GM21529 (cell line): Measurements from ENCODE around the gene WWC1.
A peak's percentile ranks its signal among the peaks of the same experiment; 100 is the strongest.

Source experiments
- ATAC-seq: cut with Tn5 transposase; IDR thresholded peaks from one replicate; pipeline ENCODE4 v1.9.1; 2021; ENCODE audit not compliant: unreplicated experiment

WWC1 gene

DNA sequence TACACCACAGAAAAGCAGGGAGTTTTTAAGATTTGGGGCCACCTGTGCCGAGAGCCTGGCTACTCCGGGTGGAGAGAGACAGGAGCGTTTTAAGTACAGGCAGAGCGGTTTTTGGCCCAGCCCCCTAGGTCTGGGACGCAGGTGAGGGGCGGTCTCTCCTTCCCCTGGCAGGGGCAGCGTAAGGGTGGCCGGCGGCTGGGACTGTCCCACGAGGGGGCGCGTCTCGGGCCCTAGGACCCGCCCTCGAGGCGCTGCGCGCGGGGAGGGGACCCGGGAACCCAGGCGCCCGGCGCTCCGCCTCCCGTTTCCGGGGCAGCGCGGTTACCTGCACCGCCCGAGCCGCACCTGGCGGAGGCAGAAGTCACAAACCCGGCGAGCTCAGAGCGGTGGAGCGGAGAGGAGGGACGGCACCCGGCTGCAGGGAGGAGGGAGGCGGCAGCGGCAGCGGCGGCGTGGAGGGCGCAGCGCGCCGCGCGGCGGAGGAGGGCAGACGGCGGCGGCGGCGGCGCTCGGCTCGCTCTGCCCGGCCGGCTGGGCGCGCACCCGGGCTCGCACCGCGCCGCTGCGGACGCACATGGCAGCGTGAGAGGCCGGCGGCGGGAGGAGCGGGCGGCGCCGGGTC, at the start of gene WWC1:
WWC1 (plus strand) TSS at position 304 of the 622 bp plus-strand sequence. CDS start 508 bp downstream, outside the sequence.
- ATAC-seq: peak; percentile 75

DNA sequence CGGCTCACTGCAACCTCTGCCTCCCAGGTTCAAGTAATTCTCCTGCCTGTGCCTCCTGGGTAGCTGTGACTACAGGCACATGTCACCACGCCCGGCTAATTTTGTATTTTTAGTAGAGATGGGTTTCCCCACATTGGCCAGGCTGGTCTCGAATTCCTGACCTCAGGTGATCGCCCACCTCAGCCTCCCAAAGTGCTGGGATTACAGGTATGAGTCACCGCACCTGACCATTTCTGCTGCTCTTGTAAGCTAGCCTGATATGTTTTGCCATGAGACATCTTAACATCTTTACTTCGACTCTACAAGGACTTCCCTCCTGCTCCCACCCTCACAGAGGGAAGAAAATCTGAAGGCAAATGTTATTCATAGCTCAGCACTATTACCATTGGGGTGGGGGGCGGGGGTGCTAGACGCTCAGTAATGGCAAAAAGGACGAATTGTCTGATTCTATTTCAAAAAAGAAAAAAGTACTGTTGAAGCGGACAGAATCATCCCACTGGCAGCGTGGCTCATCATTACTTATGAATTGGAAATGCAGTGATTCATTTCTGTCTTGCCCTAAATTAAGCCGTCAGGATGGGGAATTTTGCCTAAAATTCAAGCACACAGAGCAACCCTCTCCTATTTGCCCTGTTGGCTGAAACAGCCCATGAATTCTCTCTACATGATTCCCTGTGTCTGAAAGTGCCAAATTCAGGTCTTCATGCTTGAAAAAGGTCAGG, 46.4 kb upstream of the WWC1 start:
- no peak for ATAC-seq

DNA sequence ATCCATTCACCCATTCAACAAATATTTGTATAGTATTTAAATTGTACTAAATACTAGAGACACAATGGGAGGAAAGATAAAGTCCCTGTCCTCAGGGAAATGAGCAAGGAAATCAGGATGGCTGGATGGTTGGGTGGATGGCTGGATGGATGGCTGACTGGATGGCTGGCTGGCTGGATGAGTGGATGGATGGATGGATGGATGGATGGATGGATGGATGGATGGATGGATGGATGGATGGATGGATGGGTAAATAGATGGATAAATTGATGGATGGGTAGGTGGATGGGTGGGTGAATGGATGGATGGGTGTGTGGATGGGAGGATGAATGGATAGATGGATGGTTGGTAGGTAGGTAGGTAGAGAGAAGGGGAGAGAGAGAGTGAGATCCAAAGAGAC, 41.5 kb upstream of the WWC1 start:
- ATAC-seq: no peak

DNA sequence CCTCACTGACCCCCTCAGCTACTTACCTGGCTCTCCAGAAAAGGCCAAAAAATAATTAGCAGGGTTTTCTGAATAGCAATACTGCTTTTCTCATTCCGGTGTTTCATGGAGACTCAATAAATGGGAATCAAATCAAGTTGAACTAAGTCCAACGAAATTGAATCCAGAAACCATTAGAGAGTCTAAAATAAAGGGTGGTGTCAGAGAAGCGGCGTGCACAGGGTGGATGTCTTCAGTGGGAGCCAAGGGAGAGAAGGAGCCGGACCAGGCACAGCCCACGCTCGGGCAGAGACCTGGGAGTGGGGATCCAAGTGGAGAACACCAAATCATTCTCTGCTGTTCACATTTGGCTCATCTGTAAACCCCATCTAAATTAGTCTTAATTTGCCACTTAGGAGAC, 40.2 kb upstream of the WWC1 start:
- ATAC-seq: no peak

DNA sequence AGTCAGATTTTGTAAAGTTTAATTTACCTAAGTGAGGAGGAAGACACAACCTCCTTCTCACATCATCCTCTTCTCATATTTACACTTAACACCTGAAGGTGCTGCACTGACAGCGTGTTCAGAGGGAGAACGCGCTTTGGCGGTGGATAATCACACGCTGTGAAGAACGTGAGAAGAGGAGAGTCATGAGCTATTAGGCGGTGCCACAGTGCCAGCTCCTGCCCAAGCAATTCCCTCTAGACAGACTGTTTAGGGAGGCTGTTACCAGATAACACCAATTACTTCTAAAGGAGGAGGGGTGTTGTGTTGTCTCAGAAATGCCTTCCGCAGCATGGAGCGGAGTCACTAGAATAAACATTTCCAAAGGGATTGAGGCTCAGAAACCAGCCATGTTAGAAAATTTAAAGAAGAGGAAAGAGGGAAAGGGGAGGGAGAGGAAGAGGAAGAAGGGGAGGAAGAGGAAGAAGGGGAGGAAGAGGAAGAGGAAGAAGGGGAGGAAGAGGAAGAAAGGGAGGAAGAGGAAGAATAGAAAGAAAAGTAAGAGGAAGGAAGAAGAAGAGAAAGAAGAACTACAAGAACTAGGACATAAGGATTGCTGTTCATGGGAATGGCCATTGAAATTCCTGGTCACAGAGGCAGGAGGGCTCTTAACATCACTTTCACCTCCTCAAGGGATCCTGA, 37.3 kb upstream of the WWC1 start:
- no peak for ATAC-seq

DNA sequence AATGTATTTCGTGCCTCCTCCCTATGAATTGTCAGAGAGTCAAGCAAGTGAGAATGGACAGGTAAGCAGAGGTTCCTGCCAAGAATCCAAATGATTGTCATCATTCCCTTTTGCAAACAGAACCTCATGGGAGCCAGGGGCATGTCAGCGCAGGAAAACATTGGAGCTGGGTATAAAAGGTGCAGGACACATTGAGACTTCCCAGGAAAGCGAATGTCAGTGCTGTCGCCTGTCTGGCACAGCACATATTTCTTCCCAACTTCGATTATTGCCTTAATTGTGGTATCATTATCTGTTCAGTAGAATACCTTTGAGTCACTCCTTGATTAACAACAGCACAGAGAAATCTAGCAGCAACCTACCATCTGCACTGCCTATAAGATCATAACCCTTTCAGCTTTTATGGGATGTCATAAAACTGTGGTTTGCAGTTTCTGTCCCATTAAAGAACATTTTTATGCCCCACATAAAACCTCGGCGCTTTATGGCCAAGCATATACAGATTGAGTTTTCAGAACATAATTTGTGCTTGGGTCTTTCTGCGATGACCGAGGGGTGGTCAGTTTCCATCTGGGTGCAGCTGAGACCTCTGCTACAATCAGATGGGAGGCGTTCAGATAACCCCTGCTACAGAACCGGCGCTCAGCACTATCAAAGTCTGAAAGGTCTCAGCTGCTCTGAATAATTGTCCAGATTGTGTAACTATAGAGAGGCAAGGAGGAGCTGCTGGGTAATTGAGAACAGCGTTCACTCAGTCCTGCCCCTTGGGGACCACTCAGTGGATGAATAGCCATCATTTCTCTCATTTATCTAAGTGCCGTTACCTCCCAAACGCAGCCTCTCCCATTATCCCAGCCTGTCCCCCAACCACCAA, 30.9 kb upstream of the WWC1 start:
- no peak for ATAC-seq

DNA sequence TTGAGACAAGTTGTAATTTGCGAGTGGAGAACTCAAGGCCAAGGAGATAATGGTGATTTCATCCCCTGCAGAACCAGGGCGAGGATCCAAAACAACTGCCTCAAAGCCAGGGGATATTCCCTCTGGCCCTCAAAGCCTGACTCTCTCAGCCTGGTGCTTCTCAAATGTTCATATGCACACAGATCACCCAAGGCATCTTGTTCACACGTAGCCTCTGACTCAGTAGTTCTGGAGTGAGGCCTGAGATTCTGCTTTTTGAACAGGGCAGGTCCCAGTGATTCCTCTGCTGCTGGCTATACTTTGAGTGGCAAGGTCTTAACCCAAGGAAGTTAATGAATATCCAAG, 30.2 kb upstream of the WWC1 start:
- ATAC-seq: no peak

DNA sequence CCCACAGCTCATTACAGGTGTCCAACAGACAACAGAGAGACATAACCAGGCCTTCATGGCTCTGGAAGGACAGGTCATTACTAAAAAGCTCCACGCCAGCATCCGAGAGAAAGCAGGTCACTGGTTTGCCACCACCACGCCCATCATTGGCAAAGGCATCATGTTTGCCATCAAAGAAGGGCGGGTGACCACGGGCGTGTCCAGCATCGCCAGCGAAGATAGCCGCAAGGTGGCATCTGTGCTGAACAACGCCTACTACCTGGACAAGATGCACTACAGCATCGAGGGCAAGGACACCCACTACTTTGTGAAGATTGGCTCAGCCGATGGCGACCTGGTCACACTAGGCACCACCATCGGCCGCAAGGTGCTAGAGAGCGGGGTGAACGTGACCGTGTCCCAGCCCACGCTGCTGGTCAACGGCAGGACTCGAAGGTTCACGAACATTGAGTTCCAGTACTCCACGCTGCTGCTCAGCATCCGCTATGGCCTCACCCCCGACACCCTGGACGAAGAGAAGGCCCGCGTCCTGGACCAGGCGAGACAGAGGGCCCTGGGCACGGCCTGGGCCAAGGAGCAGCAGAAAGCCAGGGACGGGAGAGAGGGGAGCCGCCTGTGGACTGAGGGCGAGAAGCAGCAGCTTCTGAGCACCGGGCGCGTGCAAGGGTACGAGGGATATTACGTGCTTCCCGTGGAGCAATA, 29.3 kb upstream of the WWC1 start:
- ATAC-seq: no peak

DNA sequence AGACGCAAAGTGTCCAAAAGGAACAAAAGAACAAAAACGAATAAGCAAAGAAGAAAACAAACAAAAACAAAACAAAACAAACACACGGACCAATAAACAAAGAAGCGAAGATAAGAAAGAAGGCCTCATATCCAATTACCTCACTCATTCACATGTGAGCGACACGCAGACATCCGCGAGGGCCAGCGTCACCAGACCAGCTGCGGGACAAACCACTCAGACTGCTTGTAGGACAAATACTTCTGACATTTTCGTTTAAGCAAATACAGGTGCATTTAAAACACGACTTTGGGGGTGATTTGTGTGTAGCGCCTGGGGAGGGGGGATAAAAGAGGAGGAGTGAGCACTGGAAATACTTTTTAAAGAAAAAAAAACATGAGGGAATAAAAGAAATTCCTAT, 28.3 kb upstream of the WWC1 start:
- ATAC-seq: no peak

DNA sequence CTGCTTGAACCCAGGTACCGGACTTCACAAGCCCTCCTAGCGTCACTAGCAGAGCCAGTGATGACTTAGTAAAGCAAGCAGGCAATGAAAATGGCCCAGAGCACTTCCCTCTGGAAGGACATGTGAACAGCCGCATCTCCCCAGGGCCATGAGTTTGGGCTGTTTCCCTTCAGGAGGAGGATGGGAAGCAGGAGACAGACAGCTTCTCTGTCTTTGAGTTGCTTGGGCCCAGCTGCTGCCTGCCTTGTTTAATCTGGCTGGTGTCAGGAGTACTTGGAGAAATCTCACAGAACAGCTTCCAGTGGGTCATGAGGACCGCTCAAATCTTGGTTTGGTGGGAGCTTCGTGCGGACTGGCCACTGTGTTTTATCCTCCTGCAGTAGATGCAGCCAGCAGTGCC, 25.4 kb upstream of the WWC1 start:
- no peak for ATAC-seq

DNA sequence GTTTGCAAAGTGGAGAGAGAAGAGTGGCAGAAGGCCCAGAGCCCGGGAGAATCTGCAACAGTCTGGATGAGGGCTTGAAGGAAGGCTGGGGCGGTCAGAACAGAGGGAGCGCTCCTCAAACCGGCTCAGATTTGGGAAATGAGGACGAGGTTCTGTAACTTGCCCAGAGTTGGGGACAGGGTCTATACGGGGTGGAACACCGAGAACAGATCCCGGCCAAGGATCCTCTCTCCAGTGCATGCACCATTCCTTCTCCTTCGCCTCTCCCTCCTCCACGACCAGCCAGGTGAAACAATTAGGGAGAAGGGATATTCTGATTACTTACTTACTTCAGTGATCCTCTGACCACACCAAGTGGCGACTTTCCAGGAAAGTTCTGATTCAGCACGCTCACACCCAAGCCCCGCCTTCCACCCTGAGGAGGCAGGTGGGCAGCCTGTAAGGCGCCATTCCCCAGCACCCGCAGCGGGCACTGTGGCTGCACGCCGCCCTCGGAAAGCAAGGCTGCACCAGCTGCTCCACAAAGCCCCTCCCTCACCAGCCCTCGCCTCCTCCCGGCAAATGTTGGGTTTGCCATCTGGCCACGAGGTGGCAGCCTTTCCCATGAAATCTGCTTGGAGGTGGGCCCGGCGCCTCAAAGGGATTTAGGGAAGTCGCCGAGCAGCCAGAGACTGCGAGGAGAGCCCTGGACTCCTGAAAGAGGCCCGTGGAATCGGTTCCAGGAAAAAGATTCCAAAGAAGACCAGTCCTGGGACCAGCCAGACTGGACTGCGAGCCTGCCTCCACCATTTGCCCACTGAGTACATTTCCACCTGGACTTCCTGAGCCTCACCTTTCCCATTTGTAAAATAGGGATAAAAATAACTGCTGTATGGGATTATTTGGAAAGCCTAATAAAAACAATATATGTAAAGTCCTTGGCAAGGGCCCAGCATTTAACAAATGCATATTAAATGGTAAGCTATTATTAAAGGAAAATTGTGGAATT, 22.2 kb upstream of the WWC1 start:
- peak; percentile 95 for ATAC-seq

DNA sequence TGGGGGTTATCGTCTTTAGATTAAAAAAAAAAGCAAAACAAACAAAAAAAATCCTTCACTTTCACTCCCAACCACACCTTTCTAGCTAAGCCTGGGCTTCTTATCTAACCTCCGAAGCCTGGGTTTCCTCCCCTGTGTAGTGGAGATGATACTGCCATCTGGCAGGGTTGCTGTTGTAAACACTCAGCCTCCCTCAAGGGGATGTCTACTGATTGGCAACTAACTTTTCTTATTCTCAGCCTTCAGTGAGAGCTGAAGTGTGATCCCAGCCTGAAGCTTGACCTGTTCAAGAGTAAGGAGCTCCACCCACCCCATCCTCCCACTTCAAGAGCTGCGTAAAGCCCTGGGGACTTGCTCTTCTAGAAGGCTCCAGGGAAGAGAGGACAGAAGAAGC, 21.5 kb upstream of the WWC1 start:
- ATAC-seq: peak; percentile 47

DNA sequence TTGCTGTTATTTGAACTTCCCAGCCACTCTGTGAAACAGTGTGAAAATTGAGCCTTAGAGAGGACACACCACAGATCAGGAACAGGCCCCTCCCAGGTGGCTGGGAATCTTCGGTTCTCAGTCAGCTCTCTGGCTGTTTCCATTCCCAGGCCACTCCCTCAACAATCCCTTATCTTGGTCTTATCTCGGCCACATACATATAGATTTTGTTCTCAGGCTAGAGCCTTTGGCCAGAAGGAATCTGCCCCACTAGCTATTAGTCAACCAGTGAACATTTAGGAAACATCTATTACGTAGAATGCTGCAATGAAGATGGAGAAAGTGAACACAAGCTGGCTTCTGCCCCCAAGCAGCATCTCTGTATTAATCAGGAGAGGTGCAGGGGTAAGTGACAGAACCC, 21.0 kb upstream of the WWC1 start:
- ATAC-seq: no peak

DNA sequence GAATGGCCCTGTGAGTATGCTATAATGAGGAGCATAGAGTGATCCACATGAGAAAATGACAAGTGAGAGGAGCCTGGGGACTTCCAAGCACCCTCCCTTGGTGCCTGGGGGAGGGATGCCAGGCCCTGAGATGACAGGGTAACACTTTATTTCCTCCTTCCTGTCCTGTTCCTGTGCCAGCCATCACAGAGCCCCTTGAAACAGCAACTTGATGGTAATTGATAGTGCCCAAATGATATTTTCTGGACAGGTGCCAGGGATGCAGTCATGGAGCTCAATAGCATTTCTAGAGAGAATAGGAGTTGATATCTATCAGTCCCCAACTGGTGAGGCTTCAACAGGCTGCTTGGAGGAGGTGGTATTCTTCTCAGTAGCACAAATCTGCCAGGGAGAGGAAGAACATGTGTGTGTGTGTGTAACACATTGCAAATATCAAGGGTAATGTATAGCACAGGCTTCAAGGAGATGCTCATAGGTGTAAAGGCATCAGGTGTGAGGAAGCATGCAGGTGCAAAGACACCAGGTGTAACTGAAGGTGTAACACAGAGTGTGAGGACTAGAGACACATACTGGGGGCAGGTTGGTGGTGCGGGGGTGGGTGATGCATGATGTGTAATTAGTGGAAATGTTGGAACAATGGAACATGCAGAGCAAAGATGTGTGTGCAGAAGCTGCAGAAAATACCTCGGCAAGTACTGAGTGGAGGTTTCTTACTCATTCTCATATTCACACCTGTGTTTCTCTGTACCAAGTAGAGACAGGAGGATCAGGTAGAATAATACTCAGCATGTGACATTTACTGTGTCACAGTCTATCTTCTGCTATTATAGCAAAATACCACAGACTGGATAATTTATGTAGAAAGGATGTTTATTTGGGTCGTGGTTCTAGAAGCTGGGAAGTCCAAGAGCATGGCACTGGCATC, 18.1 kb upstream of the WWC1 start:
- ATAC-seq: no peak

DNA sequence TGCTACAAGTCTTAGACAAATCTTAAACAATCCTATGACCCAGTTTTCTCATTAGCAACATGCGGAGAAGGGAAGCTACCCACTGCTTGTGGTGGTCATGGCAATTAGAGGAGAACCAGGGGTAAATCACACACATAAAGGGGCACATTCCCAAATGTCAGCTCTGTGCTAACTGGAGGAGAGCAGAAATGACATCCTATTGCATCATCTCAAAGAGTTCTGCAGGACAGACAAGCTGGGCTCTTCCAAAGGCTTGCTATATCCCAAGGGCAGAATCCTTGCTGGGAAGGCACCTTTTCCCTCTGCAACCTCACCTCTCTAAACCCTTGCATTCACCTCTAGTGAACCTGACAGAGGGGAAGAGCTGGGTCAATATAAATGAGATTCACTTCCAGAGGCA, 17.0 kb upstream of the WWC1 start:
- no peak for ATAC-seq

DNA sequence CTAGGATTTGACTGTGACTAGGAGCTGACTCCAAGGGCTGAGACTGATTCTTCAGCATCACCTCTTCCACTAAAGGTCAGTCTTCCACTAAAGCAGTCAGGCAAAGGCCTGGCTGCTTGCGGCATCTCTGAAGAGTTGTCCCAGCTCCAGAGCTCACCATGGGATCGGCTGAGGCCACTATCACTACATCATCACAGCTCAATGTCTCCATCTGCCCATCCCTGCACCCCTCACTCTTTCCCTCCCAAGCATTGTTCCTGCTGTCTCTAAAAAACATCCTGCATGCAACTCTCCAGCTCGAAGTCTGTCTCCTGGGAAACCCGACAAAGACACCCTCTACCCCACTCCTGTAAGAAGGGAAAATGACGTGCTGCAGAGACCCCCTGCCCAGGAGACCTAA, 15.5 kb upstream of the WWC1 start:
- ATAC-seq: no peak

DNA sequence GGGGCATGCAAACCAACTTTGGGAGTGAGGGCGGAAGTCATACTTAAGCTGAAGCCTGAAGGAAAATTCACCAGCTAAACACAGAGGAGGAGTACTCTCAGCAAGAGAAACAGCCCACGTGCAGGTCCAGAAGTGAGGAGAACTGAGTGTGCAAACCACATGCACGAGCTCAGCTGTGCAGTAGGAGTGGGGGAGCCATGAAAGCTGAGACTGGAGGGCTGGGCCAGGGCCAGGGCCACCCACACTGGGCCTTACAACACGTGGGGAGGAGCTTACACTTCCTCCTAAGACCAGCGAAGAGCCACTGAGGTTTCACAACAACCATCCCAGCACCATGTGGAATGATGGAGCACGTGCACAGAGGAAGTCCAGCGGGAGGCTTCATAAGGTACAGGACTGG, 9.3 kb upstream of the WWC1 start:
- ATAC-seq: no peak

DNA sequence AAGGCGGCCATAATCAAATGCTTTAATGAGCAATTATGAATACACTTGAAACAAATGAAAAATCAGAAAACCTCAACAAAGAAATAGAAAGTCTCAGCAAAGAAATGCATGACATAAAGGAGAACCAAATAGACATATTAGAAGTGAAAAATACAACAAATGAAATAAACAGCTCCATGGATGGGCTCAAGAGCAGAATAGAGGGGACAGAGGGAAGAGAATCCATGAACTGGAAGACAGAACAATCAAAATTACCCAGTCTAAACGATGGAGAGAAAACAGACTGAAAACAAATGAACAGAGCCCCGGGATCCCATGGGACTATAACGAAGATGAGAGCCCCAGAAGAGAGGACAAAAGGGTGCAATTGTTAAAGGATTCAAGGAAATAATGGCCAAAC, 6.6 kb upstream of the WWC1 start:
- no peak for ATAC-seq

DNA sequence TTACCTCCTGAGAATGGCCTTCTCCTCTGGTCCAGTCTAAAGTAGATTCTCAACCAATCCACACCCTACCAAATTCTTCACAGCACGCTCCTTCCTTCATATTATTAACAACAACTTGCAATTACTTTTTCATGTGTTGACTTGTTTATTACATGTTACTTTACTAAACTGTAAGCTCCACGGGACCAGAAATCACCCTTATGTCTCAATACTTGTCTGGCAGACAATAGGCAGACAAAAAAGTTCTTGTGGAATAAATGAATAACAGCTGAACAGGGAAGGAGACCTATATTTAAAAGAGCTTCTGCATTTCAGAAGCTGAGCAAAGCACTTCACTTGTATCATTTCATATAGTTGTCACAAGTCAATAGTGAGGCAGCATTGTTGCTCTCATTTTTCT, 5.7 kb upstream of the WWC1 start:
- ATAC-seq: no peak
